ENCODE results near the gene ARMC8.
A peak's percentile ranks its signal among the peaks of the same experiment; 100 is the strongest.

DNA sequence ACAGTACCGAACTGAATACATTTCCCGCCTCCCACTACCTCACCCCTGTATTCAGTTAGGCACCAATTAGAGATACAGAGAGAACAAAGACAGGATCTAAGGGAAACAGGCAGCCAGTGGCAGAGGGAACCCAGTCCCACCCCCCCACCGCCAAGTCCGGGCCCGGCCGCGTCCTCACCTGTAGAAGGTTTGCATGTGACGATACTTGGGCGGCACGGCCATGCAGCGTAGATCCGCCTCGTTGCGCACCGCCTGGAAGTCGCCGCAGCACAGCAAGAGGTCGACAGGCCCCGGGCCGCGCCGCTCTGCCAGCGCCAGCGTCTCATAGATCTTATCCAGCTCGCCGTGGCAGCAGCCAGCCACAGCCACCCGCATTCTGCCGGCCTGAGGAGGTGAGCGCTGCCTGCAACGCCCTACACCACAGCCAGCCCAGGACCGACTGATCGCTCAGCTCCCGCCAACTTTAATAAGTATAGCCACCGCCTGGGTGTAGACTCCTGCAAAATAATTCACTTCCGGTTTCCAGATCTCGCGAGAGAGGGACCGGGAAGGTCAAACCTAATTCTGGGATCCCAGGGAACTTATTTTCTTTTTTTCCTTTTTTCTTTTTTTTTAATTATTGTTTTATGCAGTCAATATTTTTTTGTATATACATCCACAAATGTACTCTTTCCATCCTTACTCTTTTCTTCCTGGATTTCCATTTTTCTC is 12.5 kb upstream of the ARMC8 start, which contains the start of gene DBR1:
- TF ChIP-seq POLR2AphosphoS5 (IDR thresholded peaks at IDR 0.05) (peak; percentile 54), EZH2 (IDR thresholded peaks at IDR 0.05; ENCODE audit: borderline replicate concordance, insufficient read depth, low read length, poor library complexity, severe bottlenecking) (no peak), TAF1 (IDR thresholded peaks at IDR 0.05; ENCODE audit: low read depth) (peak; percentile 52), EP300 (conservative IDR thresholded peaks at IDR 0.05; ENCODE audit: poor library complexity, severe bottlenecking) (no peak), RAD21 (conservative IDR thresholded peaks at IDR 0.05) (no peak), SMC3 (conservative IDR thresholded peaks at IDR 0.05; ENCODE audit: poor library complexity) (no peak), MXI1 (conservative IDR thresholded peaks at IDR 0.05; ENCODE audit: poor library complexity, severe bottlenecking) (peak; percentile 78)
- TF ChIP-seq, protein P1, sequence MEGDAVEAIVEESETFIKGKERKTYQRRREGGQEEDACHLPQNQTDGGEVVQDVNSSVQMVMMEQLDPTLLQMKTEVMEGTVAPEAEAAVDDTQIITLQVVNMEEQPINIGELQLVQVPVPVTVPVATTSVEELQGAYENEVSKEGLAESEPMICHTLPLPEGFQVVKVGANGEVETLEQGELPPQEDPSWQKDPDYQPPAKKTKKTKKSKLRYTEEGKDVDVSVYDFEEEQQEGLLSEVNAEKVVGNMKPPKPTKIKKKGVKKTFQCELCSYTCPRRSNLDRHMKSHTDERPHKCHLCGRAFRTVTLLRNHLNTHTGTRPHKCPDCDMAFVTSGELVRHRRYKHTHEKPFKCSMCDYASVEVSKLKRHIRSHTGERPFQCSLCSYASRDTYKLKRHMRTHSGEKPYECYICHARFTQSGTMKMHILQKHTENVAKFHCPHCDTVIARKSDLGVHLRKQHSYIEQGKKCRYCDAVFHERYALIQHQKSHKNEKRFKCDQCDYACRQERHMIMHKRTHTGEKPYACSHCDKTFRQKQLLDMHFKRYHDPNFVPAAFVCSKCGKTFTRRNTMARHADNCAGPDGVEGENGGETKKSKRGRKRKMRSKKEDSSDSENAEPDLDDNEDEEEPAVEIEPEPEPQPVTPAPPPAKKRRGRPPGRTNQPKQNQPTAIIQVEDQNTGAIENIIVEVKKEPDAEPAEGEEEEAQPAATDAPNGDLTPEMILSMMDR (IDR thresholded peaks at IDR 0.05; ENCODE audit: poor library complexity, severe bottlenecking): no peak
- TF ChIP-seq, protein P2, sequence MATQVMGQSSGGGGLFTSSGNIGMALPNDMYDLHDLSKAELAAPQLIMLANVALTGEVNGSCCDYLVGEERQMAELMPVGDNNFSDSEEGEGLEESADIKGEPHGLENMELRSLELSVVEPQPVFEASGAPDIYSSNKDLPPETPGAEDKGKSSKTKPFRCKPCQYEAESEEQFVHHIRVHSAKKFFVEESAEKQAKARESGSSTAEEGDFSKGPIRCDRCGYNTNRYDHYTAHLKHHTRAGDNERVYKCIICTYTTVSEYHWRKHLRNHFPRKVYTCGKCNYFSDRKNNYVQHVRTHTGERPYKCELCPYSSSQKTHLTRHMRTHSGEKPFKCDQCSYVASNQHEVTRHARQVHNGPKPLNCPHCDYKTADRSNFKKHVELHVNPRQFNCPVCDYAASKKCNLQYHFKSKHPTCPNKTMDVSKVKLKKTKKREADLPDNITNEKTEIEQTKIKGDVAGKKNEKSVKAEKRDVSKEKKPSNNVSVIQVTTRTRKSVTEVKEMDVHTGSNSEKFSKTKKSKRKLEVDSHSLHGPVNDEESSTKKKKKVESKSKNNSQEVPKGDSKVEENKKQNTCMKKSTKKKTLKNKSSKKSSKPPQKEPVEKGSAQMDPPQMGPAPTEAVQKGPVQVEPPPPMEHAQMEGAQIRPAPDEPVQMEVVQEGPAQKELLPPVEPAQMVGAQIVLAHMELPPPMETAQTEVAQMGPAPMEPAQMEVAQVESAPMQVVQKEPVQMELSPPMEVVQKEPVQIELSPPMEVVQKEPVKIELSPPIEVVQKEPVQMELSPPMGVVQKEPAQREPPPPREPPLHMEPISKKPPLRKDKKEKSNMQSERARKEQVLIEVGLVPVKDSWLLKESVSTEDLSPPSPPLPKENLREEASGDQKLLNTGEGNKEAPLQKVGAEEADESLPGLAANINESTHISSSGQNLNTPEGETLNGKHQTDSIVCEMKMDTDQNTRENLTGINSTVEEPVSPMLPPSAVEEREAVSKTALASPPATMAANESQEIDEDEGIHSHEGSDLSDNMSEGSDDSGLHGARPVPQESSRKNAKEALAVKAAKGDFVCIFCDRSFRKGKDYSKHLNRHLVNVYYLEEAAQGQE (IDR thresholded peaks at IDR 0.05; ENCODE audit: borderline replicate concordance): peak; percentile 84
